Lower leg skin (tissue), 3 donors: ENCODE data around the gene DLG2.

Experiments used
- CTCF ChIP-seq, 3 donors: fragments of 450-650 bp; IDR thresholded peaks; one replicate each; pipeline ENCODE4 v1.5.1; 2016; ENCODE audit warnings: antibody characterized with exemption in 3 of 3, mild to moderate bottlenecking in 3 of 3, moderate library complexity in 2 of 3
- POLR2A ChIP-seq, 2 donors: fragments of 450-650 bp; IDR thresholded peaks; one replicate each; pipeline ENCODE4 v1.6.1; 2016 to 2017; ENCODE audit warnings: antibody characterized with exemption in 2 of 2, mild to moderate bottlenecking in 1 of 2, moderate library complexity in 1 of 2

DNA sequence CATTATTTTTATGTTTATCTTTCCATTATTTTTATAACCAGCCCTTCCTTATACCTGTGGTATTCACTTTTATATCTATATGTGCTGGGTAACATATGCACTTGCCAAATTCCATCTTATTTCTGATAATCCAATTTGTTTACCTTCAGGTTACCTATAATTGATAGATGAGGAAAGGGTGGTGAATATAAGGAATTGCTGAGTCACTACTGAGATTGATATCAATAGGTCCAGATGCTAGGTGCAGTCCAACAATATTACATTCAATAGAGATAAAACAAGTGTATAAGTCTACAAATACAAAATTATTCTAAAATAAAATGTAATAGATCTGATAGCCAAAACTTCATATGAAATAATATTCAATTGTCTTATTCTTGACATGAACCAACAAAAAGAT lies 1582.0 kb downstream of the DLG2 start:
- no peak for TF ChIP-seq CTCF (IDR thresholded peaks at IDR 0.05)
- TF ChIP-seq POLR2A (IDR thresholded peaks at IDR 0.05): no peak
